Common myeloid progenitor, CD34-positive (primary cell): Measurements from ENCODE around the gene AKR1B15.

Source experiments
- CTCF ChIA-PET: fragments of 350-600 bp; sonication (Branson Sonifier 250); formaldehyde crosslinking; loops from one replicate; lab custom pipeline; 2021; ENCODE audit warnings: antibody characterized with exemption; lab: Charles Lee
- POLR2A ChIA-PET: fragments of 350-600 bp; sonication (Branson Sonifier 250); formaldehyde crosslinking; loops from one replicate; lab custom pipeline; 2021; ENCODE audit warnings: antibody characterized with exemption; lab: Charles Lee
- DNase-seq, 3 donors: peaks; one replicate each; pipeline versions ENCODE4 v3.0.0 to v3.0.0-alpha.2; 2013
- H3K27ac ChIP-seq, 2 experiments: 1 replicate in 1 of 2; 2 replicates in 1 of 2; pipeline ENCODE4 v1.7.0; 2013; ENCODE audit warnings: inconsistent platforms in 2 of 2, low read length in 2 of 2, mild to moderate bottlenecking in 2 of 2, low read depth in 1 of 2, moderate library complexity in 1 of 2; ENCODE audit not compliant: severe bottlenecking in 2 of 2, insufficient read depth in 1 of 2, poor library complexity in 1 of 2
- H3K27me3 ChIP-seq, 5 experiments: replicated peaks in 2 of 5; 1 replicate in 3 of 5; 2 replicates in 2 of 5; pipeline versions ENCODE4 v1.6.1 to v1.7.0; 2013; ENCODE audit warnings: low read length in 4 of 5, mild to moderate bottlenecking in 2 of 5, moderate library complexity in 2 of 5, inconsistent platforms in 1 of 5; ENCODE audit not compliant: insufficient read depth in 5 of 5, control insufficient read depth in 4 of 5
- H3K36me3 ChIP-seq, 4 experiments: 1 replicate in 2 of 4; 2 replicates in 2 of 4; pipeline versions ENCODE4 v1.6.1 to v1.7.0; 2013; ENCODE audit warnings: low read length in 3 of 4, control low read depth in 1 of 4, mild to moderate bottlenecking in 1 of 4; ENCODE audit not compliant: control insufficient read depth in 4 of 4, insufficient read depth in 4 of 4
- H3K4me1 ChIP-seq, 4 experiments: 1 replicate in 3 of 4; 2 replicates in 1 of 4; pipeline versions ENCODE4 v1.6.1 to v1.7.1; 2013; ENCODE audit warnings: low read length in 3 of 4, mild to moderate bottlenecking in 3 of 4, control low read depth in 1 of 4, inconsistent platforms in 1 of 4, moderate library complexity in 1 of 4; ENCODE audit not compliant: control insufficient read depth in 4 of 4, insufficient read depth in 4 of 4; ENCODE audit errors: control extremely low read depth in 1 of 4
- H3K4me3 ChIP-seq, 7 experiments: 1 replicate in 4 of 7; 2 replicates in 3 of 7; pipeline versions ENCODE4 v1.5.1 to v1.7.0; 2013; ENCODE audit warnings: mild to moderate bottlenecking in 7 of 7, low read length in 6 of 7, moderate library complexity in 6 of 7, inconsistent platforms in 2 of 7, low read depth in 2 of 7, control low read depth in 1 of 7; ENCODE audit not compliant: insufficient read depth in 4 of 7, control insufficient read depth in 1 of 7; ENCODE audit errors: extremely low read depth in 1 of 7
- H3K9me3 ChIP-seq, 5 experiments: 1 replicate in 4 of 5; 2 replicates in 1 of 5; pipeline versions ENCODE4 v1.6.1 to v1.7.1; 2013; ENCODE audit warnings: low read length in 4 of 5, mild to moderate bottlenecking in 2 of 5, inconsistent platforms in 1 of 5, low read depth in 1 of 5, moderate library complexity in 1 of 5; ENCODE audit not compliant: control insufficient read depth in 4 of 5, insufficient read depth in 2 of 5; ENCODE audit errors: control extremely low read depth in 1 of 5

AKR1B15 gene

DNA sequence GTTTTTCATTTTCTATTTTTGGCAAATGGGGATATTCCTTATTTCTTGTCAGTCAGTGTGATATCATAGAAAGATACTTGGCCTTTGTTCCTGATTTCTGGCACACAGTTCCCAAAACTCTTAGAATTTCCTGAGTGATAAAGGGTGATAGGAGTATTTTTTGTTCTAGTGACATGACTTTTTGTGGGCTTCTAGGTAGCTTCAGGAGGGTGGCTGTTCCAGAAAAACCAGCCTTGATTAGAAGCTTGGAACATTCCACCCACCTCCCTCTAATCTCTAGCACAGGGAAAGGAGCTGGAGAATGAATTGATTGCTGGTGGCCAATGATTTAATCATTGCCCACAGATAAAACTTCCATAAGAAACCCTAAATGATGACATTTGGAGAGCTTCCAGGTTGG is 80.5 kb downstream of the AKR1B15 start:
- Histone ChIP-seq H3K27ac (no peak overlapping the region), H3K36me3 (no peaks in the 10 kb centered on the region), H3K4me1 (no peaks in the 10 kb centered on the region), H3K27me3 (peaks cover 0 to 5% (median 2%) of the 10 kb centered on the region in 5 experiments), H3K4me3 (no peak overlapping the region), H3K9me3 (no peaks in the 10 kb centered on the region)
- no peak for DNase-seq
- POLR2A ChIA-PET: no interaction called here
- CTCF ChIA-PET: interaction anchor here (1.0 to 9.5 kb wide), 6 partner anchors 10 to 102 kb away, joined by 3 to 151 read pairs (median 4); partner anchors contain the start of gene BPGM
